DND-41 (cell line): ENCODE data around the gene LMF1.

Source experiments
- ATAC-seq: fragments of 200-7000 bp; cut with Tn5 transposase; 3 replicates; pipeline ENCODE4 v1.9.1; 2021; ENCODE audit warnings: low read depth; ENCODE audit not compliant: insufficient read depth
- DNase-seq: peaks from one replicate; pipeline ENCODE4 v3.0.0-alpha.2; 2020
- H2AFZ ChIP-seq: 2 replicates; pipeline ENCODE4 v1.6.0; 2012; ENCODE audit warnings: low read depth, low read length
- H3K27ac ChIP-seq: 2 replicates; pipeline ENCODE4 v1.5.1; 2012; ENCODE audit warnings: low read length, inconsistent platforms
- H3K27me3 ChIP-seq: fragments of 200-600 bp; sonication (generic); 2 replicates; pipeline ENCODE4 v1.6.0; 2012; ENCODE audit warnings: low read length, mild to moderate bottlenecking, inconsistent platforms; ENCODE audit not compliant: insufficient read depth, poor library complexity
- H3K36me3 ChIP-seq: 2 replicates; pipeline ENCODE4 v1.5.1; 2012; ENCODE audit warnings: low read length, inconsistent platforms; ENCODE audit not compliant: insufficient read depth
- H3K4me1 ChIP-seq: 2 replicates; pipeline ENCODE4 v1.5.1; 2012; ENCODE audit warnings: mild to moderate bottlenecking, low read length; ENCODE audit not compliant: insufficient read depth
- H3K4me2 ChIP-seq: 2 replicates; pipeline ENCODE4 v1.6.0; 2012; ENCODE audit warnings: mild to moderate bottlenecking, moderate library complexity, low read length, inconsistent platforms; ENCODE audit not compliant: insufficient read depth
- H3K4me3 ChIP-seq, 2 experiments: fragments of 200-600 bp in 1 of 2; shearing (Covaris generic) in 1 of 2; 2 replicates each; pipeline ENCODE4 v1.5.1; 2012 to 2016; ENCODE audit warnings: inconsistent platforms in 2 of 2, low read length in 2 of 2, mild to moderate bottlenecking in 2 of 2, low read depth in 1 of 2, moderate library complexity in 1 of 2
- H3K79me2 ChIP-seq: 2 replicates; pipeline ENCODE4 v1.6.0; 2012; ENCODE audit warnings: low read length, inconsistent platforms; ENCODE audit not compliant: insufficient read depth
- H3K9ac ChIP-seq: 2 replicates; pipeline ENCODE4 v1.6.0; 2012; ENCODE audit warnings: low read depth, mild to moderate bottlenecking, inconsistent platforms, low read length, moderate library complexity
- H3K9me3 ChIP-seq: 2 replicates; pipeline ENCODE4 v1.5.1; 2012; ENCODE audit warnings: low read length, moderate library complexity, mild to moderate bottlenecking, inconsistent platforms; ENCODE audit not compliant: insufficient read depth, severe bottlenecking
- H4K20me1 ChIP-seq: 2 replicates; pipeline ENCODE4 v1.6.0; 2012; ENCODE audit warnings: low read length; ENCODE audit not compliant: insufficient read depth
- EZH2 ChIP-seq: IDR thresholded peaks from 3 replicates; pipeline ENCODE4 v1.6.1; 2012; ENCODE audit warnings: borderline replicate concordance, low read depth, mild to moderate bottlenecking, moderate library complexity, low read length, inconsistent platforms; ENCODE audit not compliant: severe bottlenecking
- TF ChIP-seq, protein P1 (sequence below): IDR thresholded peaks from 2 replicates; pipeline ENCODE4 v1.5.1; 2012; ENCODE audit warnings: borderline replicate concordance, low read length, moderate library complexity, mild to moderate bottlenecking; ENCODE audit not compliant: poor library complexity, severe bottlenecking; ENCODE audit errors: extremely low read depth

LMF1 gene

DNA sequence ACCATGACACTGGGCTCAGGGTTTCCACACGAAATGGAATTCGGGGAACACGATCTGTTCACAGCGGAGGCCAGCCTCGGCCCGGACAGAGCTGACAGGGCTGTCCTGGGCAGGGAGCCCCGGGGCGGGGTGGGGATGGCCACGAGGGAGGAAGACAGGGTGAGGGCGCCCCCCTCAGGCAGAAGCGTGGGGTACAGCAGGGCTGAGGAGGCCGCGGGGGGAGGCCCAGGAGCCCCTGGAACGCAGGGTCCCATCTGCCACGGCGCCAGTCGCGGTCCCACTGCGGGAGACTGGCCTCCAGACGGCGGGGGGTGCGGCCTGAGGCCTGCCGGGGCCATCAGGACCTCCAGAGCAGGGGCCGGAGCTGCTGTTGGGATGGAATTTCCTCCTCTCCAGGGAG is 75.9 kb downstream of the LMF1 start:
- DNase-seq = no peak
- Histone ChIP-seq H3K27ac (no peak overlapping the region), H3K79me2 (no peaks in the 10 kb centered on the region), H3K9me3 (no peaks in the 10 kb centered on the region), H2AFZ (no peak overlapping the region), H3K36me3 (no peaks in the 10 kb centered on the region; the same call in 1 of the 2 replicates), H3K4me2 (no peak overlapping the region), H3K4me1 (no peaks in the 10 kb centered on the region), H3K4me3 (no peak overlapping the region), H3K27me3 (no peaks in the 10 kb centered on the region), H4K20me1 (peaks cover 12% of the 10 kb centered on the region; the same call in 1 of the 2 replicates), H3K9ac (no peak overlapping the region)
- ATAC-seq = no peak
- no peak for TF ChIP-seq EZH2
- TF ChIP-seq, protein P1, sequence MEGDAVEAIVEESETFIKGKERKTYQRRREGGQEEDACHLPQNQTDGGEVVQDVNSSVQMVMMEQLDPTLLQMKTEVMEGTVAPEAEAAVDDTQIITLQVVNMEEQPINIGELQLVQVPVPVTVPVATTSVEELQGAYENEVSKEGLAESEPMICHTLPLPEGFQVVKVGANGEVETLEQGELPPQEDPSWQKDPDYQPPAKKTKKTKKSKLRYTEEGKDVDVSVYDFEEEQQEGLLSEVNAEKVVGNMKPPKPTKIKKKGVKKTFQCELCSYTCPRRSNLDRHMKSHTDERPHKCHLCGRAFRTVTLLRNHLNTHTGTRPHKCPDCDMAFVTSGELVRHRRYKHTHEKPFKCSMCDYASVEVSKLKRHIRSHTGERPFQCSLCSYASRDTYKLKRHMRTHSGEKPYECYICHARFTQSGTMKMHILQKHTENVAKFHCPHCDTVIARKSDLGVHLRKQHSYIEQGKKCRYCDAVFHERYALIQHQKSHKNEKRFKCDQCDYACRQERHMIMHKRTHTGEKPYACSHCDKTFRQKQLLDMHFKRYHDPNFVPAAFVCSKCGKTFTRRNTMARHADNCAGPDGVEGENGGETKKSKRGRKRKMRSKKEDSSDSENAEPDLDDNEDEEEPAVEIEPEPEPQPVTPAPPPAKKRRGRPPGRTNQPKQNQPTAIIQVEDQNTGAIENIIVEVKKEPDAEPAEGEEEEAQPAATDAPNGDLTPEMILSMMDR = no peak

DNA sequence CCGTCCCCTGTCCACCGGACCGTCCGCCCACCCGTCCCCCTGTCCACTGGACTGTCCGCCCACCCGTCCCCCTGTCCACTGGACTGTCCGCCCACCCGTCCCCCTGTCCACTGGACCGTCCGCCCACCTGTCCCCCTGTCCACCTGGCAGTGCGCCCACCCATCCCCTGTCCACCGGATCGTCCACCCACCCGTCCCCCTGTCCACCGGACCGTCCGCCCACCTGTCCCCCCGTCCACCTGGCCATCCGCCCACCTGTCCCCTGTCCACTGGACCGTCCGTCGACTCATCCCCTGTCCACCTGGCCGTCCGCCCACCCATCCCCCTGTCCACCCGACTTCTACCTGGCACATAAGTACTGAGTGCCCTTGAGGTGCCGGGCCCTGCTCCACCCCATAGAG is 76.6 kb downstream of the LMF1 start:
- DNase-seq (no peak), ATAC-seq (no peak)
- Histone ChIP-seq H3K4me1 (no peaks in the 10 kb centered on the region), H3K4me3 (no peak overlapping the region), H3K27me3 (no peaks in the 10 kb centered on the region), H4K20me1 (peaks cover 12% of the 10 kb centered on the region; the same call in 1 of the 2 replicates), H3K79me2 (no peaks in the 10 kb centered on the region), H3K36me3 (no peaks in the 10 kb centered on the region; the same call in 1 of the 2 replicates), H3K9me3 (no peaks in the 10 kb centered on the region), H3K4me2 (no peak overlapping the region), H3K9ac (no peak overlapping the region), H2AFZ (no peak overlapping the region), H3K27ac (no peak overlapping the region)
- TF ChIP-seq, protein P1 = no peak
- no peak for TF ChIP-seq EZH2

DNA sequence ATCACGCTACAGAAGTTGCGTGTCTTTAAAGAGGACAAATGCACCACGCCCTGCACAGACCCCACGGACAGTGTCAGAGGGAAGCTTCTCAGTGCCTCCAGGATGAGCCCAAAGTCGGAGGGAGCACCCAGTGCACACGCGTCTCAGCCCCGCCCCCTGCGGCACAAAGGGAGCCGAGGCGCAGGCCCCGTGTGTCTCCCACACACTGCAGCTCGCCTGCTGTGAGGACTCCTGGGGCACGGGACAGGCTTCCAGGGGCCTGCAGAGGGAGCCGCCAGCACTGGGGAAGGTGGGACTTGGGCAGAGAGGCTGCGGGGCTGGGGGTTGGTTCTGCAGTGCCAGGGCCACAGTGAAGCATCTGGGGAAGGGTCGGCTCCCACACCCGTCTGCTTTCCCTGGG is 77.4 kb downstream of the LMF1 start:
- Histone ChIP-seq H3K4me3 (no peak overlapping the region), H3K79me2 (no peaks in the 10 kb centered on the region), H3K9me3 (no peaks in the 10 kb centered on the region), H3K36me3 (no peaks in the 10 kb centered on the region; the same call in 1 of the 2 replicates), H3K27me3 (no peaks in the 10 kb centered on the region), H4K20me1 (peaks cover 12% of the 10 kb centered on the region; the same call in 1 of the 2 replicates), H3K4me1 (no peaks in the 10 kb centered on the region), H3K27ac (no peak overlapping the region), H3K4me2 (no peak overlapping the region), H3K9ac (no peak overlapping the region), H2AFZ (no peak overlapping the region)
- DNase-seq = no peak
- peak; percentile 44; the same call in 1 of the 3 replicates for ATAC-seq
- TF ChIP-seq, protein P1 = peak; percentile 43
- TF ChIP-seq EZH2 = no peak

DNA sequence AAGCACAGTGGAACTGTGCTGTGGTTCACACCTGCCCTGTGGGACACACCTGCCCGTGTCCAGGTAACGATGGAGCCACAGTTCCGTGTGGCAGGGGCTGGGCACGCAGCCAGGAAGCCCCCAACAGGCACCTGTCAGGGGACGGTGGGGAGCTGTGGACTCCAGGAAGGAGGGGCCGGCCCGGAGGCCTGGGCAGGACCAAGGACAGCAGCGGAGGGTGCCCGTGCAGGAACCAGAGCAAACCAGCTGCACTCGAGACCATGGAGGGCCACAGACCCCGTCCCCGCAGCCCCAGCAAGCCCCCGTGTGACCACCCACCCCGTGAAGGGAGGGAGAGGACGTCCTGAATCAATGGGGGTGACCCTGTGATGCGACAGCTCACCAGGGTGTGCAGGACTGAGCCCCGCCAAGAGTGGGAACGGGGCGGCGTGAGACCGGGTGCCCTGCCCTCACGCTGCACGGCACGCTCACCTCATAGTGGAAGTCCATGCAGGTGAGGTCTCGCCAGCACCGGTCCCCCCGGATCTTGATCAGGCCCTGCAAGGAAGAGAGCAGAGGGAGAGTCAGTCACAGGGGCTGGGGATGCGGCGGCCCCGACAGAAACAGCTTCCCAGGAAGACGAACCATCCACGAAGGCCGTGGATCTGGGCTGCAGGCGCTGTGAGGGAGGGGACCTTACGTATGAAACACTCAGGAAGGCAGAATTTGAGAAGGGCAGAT is 78.1 kb downstream of the LMF1 start:
- peak; percentile 16 for DNase-seq
- no peak overlapping the region for H3K4me3 ChIP-seq
- H3K27ac ChIP-seq = no peak overlapping the region
- no peak overlapping the region for H2AFZ ChIP-seq
- no peak overlapping the region for H3K4me2 ChIP-seq
- no peaks in the 10 kb centered on the region; the same call in 1 of the 2 replicates for H3K36me3 ChIP-seq
- TF ChIP-seq, protein P1 = no peak
- TF ChIP-seq EZH2 = no peak
- no peaks in the 10 kb centered on the region for H3K4me1 ChIP-seq
- no peaks in the 10 kb centered on the region for H3K9me3 ChIP-seq
- no peak overlapping the region for H3K9ac ChIP-seq
- no peaks in the 10 kb centered on the region for H3K27me3 ChIP-seq
- ATAC-seq = no peak
- H3K79me2 ChIP-seq = no peaks in the 10 kb centered on the region
- H4K20me1 ChIP-seq = peaks cover 12% of the 10 kb centered on the region; the same call in 1 of the 2 replicates
